ENCODE measurements around the gene GFPT1.

The GFPT1 gene

DNA sequence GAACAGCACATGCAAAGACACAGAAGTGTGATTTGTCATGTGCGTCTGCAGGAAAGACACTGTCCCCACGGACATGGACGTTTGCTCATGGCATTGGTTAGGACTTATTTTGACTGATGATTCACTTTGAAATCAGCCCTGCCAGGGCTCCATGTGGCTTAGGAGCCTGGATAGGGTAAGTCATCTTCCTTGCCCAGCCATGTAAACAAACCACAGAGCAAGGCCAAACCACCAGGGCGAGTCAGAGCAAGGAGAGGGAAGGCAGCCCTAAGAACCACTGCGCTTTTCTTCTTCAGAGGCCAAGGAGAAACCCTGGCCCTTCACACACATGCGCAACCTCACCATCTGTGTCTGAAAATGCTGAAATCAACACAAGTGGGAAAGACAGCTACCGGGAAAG is 88.8 kb downstream of the GFPT1 start:
- Histone ChIP-seq H3K9ac (ENCODE audit: low read length) (no peak overlapping the region), H3K9me2 (replicated peaks; ENCODE audit: insufficient read depth, low read length) (no peaks in the 10 kb centered on the region), H3K79me2 (ENCODE audit: insufficient read depth, low read length) (no peaks in the 10 kb centered on the region), H3K4me2 (ENCODE audit: low read depth, low read length, poor library complexity, severe bottlenecking) (no peak overlapping the region), H3K4me3 (ENCODE audit: insufficient read depth, low read length, poor library complexity, severe bottlenecking) (no peak overlapping the region), H3K27me3 (ENCODE audit: low read length) (no peaks in the 10 kb centered on the region), H2AFZ (ENCODE audit: low read depth, low read length, severe bottlenecking) (no peak overlapping the region), H4K20me1 (ENCODE audit: low read depth, low read length) (no peaks in the 10 kb centered on the region), H3F3A (ENCODE audit: insufficient read depth) (no peaks in the 10 kb centered on the region), H3K36me3 (ENCODE audit: low read length) (no peaks in the 10 kb centered on the region), H3K27ac (ENCODE audit: low read depth, low read length) (no peak overlapping the region), H3K9me3 (ENCODE audit: insufficient read depth, low read length) (no peaks in the 10 kb centered on the region)
- no peak for TF ChIP-seq EZH2phosphoT487 (conservative IDR thresholded peaks at IDR 0.05; ENCODE audit: low read length)
- TF ChIP-seq, protein P1, sequence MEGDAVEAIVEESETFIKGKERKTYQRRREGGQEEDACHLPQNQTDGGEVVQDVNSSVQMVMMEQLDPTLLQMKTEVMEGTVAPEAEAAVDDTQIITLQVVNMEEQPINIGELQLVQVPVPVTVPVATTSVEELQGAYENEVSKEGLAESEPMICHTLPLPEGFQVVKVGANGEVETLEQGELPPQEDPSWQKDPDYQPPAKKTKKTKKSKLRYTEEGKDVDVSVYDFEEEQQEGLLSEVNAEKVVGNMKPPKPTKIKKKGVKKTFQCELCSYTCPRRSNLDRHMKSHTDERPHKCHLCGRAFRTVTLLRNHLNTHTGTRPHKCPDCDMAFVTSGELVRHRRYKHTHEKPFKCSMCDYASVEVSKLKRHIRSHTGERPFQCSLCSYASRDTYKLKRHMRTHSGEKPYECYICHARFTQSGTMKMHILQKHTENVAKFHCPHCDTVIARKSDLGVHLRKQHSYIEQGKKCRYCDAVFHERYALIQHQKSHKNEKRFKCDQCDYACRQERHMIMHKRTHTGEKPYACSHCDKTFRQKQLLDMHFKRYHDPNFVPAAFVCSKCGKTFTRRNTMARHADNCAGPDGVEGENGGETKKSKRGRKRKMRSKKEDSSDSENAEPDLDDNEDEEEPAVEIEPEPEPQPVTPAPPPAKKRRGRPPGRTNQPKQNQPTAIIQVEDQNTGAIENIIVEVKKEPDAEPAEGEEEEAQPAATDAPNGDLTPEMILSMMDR (IDR thresholded peaks at IDR 0.05; ENCODE audit: insufficient read depth, low read length, poor library complexity, severe bottlenecking), result no peak

DNA sequence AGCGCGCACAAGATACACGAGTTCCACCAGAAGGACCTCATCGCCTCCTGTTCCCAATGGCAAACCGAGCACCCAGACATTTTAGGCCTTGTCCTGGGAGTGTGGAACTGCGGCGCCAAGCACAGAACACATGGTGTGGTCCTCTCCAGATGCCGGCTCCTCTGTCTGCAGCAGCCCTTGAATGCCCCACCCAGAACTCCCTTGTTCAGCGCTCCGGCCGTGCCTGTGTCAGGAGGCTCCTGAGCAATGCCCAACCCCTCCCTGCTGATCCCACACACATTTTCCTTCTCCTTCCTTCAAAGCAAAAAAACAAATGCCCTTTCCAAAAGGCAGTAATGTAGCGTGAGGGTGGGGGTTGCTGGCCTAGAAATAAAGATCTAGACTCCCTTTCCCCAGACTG is 89.8 kb downstream of the GFPT1 start:
- no peaks in the 10 kb centered on the region for H3K79me2 ChIP-seq (ENCODE audit: insufficient read depth, low read length)
- H3K27ac ChIP-seq (ENCODE audit: low read depth, low read length), result no peak overlapping the region
- no peak overlapping the region for H2AFZ ChIP-seq (ENCODE audit: low read depth, low read length, severe bottlenecking)
- H3K27me3 ChIP-seq (ENCODE audit: low read length), result no peaks in the 10 kb centered on the region
- no peaks in the 10 kb centered on the region for H4K20me1 ChIP-seq (ENCODE audit: low read depth, low read length)
- no peaks in the 10 kb centered on the region for H3K36me3 ChIP-seq (ENCODE audit: low read length)
- H3K9me3 ChIP-seq (ENCODE audit: insufficient read depth, low read length), result no peaks in the 10 kb centered on the region
- H3F3A ChIP-seq (ENCODE audit: insufficient read depth), result no peaks in the 10 kb centered on the region
- no peak overlapping the region for H3K4me2 ChIP-seq (ENCODE audit: low read depth, low read length, poor library complexity, severe bottlenecking)
- TF ChIP-seq, protein P1 (IDR thresholded peaks at IDR 0.05; ENCODE audit: insufficient read depth, low read length, poor library complexity, severe bottlenecking), result no peak
- TF ChIP-seq EZH2phosphoT487 (conservative IDR thresholded peaks at IDR 0.05; ENCODE audit: low read length), result no peak
- no peaks in the 10 kb centered on the region for H3K9me2 ChIP-seq (replicated peaks; ENCODE audit: insufficient read depth, low read length)
- H3K9ac ChIP-seq (ENCODE audit: low read length), result no peak overlapping the region
- H3K4me3 ChIP-seq (ENCODE audit: insufficient read depth, low read length, poor library complexity, severe bottlenecking), result no peak overlapping the region

DNA sequence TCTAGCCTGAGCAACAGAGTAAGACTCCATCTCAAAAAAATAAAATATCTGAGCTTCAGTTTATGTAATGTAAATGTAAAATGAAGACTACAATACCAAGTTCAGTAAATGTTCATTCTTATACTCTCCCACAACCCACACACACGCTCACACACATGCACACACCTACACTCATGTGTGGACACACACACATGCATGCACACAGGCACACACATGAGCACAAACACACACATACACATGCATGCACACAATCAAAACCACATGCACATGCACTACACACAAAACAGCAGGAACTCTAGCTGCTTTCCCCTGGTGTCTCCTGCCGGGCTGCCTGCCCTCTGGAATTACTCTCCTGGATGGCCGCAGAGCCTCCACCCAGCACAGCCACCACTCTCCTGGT is 90.6 kb downstream of the GFPT1 start:
- Histone ChIP-seq H3K9me3 (ENCODE audit: insufficient read depth, low read length) (no peaks in the 10 kb centered on the region), H3F3A (ENCODE audit: insufficient read depth) (no peaks in the 10 kb centered on the region), H4K20me1 (ENCODE audit: low read depth, low read length) (no peaks in the 10 kb centered on the region), H3K79me2 (ENCODE audit: insufficient read depth, low read length) (no peaks in the 10 kb centered on the region), H3K4me2 (ENCODE audit: low read depth, low read length, poor library complexity, severe bottlenecking) (no peak overlapping the region), H3K27ac (ENCODE audit: low read depth, low read length) (no peak overlapping the region), H2AFZ (ENCODE audit: low read depth, low read length, severe bottlenecking) (no peak overlapping the region), H3K27me3 (ENCODE audit: low read length) (no peaks in the 10 kb centered on the region), H3K4me3 (ENCODE audit: insufficient read depth, low read length, poor library complexity, severe bottlenecking) (no peak overlapping the region), H3K36me3 (ENCODE audit: low read length) (no peaks in the 10 kb centered on the region), H3K9ac (ENCODE audit: low read length) (no peak overlapping the region), H3K9me2 (replicated peaks; ENCODE audit: insufficient read depth, low read length) (no peaks in the 10 kb centered on the region)
- no peak for TF ChIP-seq EZH2phosphoT487 (conservative IDR thresholded peaks at IDR 0.05; ENCODE audit: low read length)
- TF ChIP-seq, protein P1 (IDR thresholded peaks at IDR 0.05; ENCODE audit: insufficient read depth, low read length, poor library complexity, severe bottlenecking), result no peak

All from SU-DHL-6 (cell line).